H1 (cell line): ENCODE measurements around the gene TBCD. TPM values are rescaled to one million over a fixed set of nuclear protein-coding genes. Genes with fewer than 3 reads are reported as not detected.
A peak's percentile ranks its signal among the peaks of the same experiment; 100 is the strongest.

Experiments
- CTCF ChIA-PET: fragments of 300-600 bp; sonication (Branson Sonifier 250); formaldehyde crosslinking; loops from one replicate; lab custom pipeline; 2021; ENCODE audit not compliant: partially characterized antibody; lab: Charles Lee
- POLR2A ChIA-PET: fragments of 300-600 bp; sonication (Branson Sonifier 250); formaldehyde crosslinking; loops from one replicate; lab custom pipeline; 2021; ENCODE audit warnings: inconsistent platforms; ENCODE audit not compliant: partially characterized antibody; lab: Charles Lee
- DNase-seq, 2 experiments: peaks; one replicate each; pipeline versions ENCODE4 v3.0.0 to v3.0.0-alpha.2; 2010 to 2022; ENCODE audit warnings: low spot score in 2 of 2, low read depth in 1 of 2, mixed read lengths in 1 of 2
- FAIRE-seq: peaks from 2 replicates; lab custom pipeline; 2011; peaks lifted over from hg19 to GRCh38; lab: Jason Lieb, UNC
- H2AFZ ChIP-seq: 2 replicates; pipeline ENCODE4 v1.8.1; 2012; ENCODE audit warnings: low read length, inconsistent platforms
- H2AK5ac ChIP-seq: 2 replicates; pipeline ENCODE4 v1.6.1; 2013; ENCODE audit warnings: low read depth, low read length
- H2BK120ac ChIP-seq: replicated peaks from 2 replicates; pipeline ENCODE3; 2013; ENCODE audit warnings: low read depth, low read length, inconsistent platforms
- H2BK12ac ChIP-seq: 2 replicates; pipeline ENCODE4 v1.6.1; 2013; ENCODE audit warnings: low read depth, low read length
- H2BK15ac ChIP-seq: 2 replicates; pipeline ENCODE4 v1.6.1; 2013; ENCODE audit warnings: low read length
- H2BK20ac ChIP-seq: 2 replicates; pipeline ENCODE4 v1.6.1; 2013; ENCODE audit warnings: low read length
- H2BK5ac ChIP-seq: 2 replicates; pipeline ENCODE4 v1.6.1; 2013; ENCODE audit warnings: low read depth, low read length
- H3K14ac ChIP-seq: 2 replicates; pipeline ENCODE4 v1.6.1; 2013; ENCODE audit warnings: inconsistent platforms; ENCODE audit not compliant: insufficient read length
- H3K18ac ChIP-seq: 2 replicates; pipeline ENCODE4 v1.6.1; 2013; ENCODE audit warnings: low read length; ENCODE audit errors: extremely low read depth
- H3K23ac ChIP-seq: 2 replicates; pipeline ENCODE4 v1.6.1; 2013; ENCODE audit warnings: inconsistent platforms; ENCODE audit not compliant: insufficient read length
- H3K23me2 ChIP-seq: 2 replicates; pipeline ENCODE4 v1.6.1; 2013; ENCODE audit warnings: low read depth, low read length
- H3K27ac ChIP-seq: 2 replicates; pipeline ENCODE4 v1.6.1; 2011; ENCODE audit warnings: low read depth, low read length, inconsistent platforms
- H3K27me3 ChIP-seq, 4 experiments: replicated peaks in 1 of 4; 1 replicate in 1 of 4; 2 replicates in 3 of 4; pipeline versions ENCODE4 v1.6.1 to v1.8.1; 2011 to 2013; ENCODE audit warnings: low read length in 3 of 4, mild to moderate bottlenecking in 3 of 4, inconsistent platforms in 2 of 4, mixed read lengths in 2 of 4, moderate library complexity in 1 of 4; ENCODE audit not compliant: control insufficient read depth in 3 of 4, insufficient read depth in 3 of 4; ENCODE audit errors: extremely low read depth in 1 of 4
- H3K36me3 ChIP-seq, 4 experiments: 2 replicates each; pipeline versions ENCODE4 v1.6.1 to v1.8.1; 2011 to 2013; ENCODE audit warnings: mild to moderate bottlenecking in 4 of 4, low read length in 3 of 4, moderate library complexity in 2 of 4, control low read depth in 1 of 4, inconsistent platforms in 1 of 4; ENCODE audit not compliant: insufficient read depth in 4 of 4, control insufficient read depth in 2 of 4
- H3K4ac ChIP-seq: replicated peaks from 2 replicates; pipeline ENCODE3; 2013; ENCODE audit warnings: low read length, low read depth, mixed read lengths, inconsistent platforms; ENCODE audit not compliant: insufficient read length
- H3K4me1 ChIP-seq, 4 experiments: replicated peaks in 1 of 4; 1 replicate in 1 of 4; 2 replicates in 3 of 4; pipeline versions ENCODE4 v1.6.1 to v1.8.1; 2011 to 2013; ENCODE audit warnings: low read length in 3 of 4, inconsistent platforms in 2 of 4, mixed read lengths in 1 of 4; ENCODE audit not compliant: insufficient read depth in 4 of 4, control insufficient read depth in 3 of 4
- H3K4me2 ChIP-seq, 2 experiments: 2 replicates each; pipeline versions ENCODE4 v1.6.1 to v1.8.1; 2011 to 2013; ENCODE audit warnings: low read depth in 2 of 2, low read length in 2 of 2, control low read depth in 1 of 2, inconsistent platforms in 1 of 2, mild to moderate bottlenecking in 1 of 2; ENCODE audit not compliant: insufficient read depth in 1 of 2
- H3K4me3 ChIP-seq, 4 experiments: fragments of 200-600, 300-600 bp in 1 of 4; sonication (generic), shearing (Covaris generic), sonication (Bioruptor Twin) in 1 of 4; 2 replicates each; pipeline versions ENCODE4 v1.5.1 to v1.8.1; 2011 to 2016; ENCODE audit warnings: low read length in 4 of 4, low read depth in 3 of 4, control low read depth in 2 of 4, inconsistent platforms in 2 of 4, mild to moderate bottlenecking in 2 of 4, mixed read lengths in 1 of 4, moderate library complexity in 1 of 4; ENCODE audit not compliant: insufficient read depth in 2 of 4; ENCODE audit errors: extremely low read depth in 1 of 4
- H3K56ac ChIP-seq: replicated peaks from 2 replicates; pipeline ENCODE3; 2013; ENCODE audit warnings: low read depth, mild to moderate bottlenecking, mixed read lengths, low read length, inconsistent platforms; ENCODE audit not compliant: insufficient read length
- H3K79me1 ChIP-seq: 2 replicates; pipeline ENCODE4 v1.6.1; 2013; ENCODE audit warnings: low read depth, low read length, control low read depth
- H3K79me2 ChIP-seq, 2 experiments: 2 replicates each; pipeline versions ENCODE4 v1.6.1 to v1.8.1; 2012 to 2013; ENCODE audit warnings: low read length in 2 of 2, mild to moderate bottlenecking in 2 of 2, inconsistent platforms in 1 of 2; ENCODE audit not compliant: insufficient read depth in 2 of 2, control insufficient read depth in 1 of 2
- H3K9ac ChIP-seq, 4 experiments: replicated peaks in 1 of 4; 1 replicate in 1 of 4; 2 replicates in 3 of 4; pipeline versions ENCODE4 v1.6.1 to v1.8.1; 2011 to 2013; ENCODE audit warnings: low read depth in 3 of 4, low read length in 3 of 4, control low read depth in 2 of 4, mild to moderate bottlenecking in 2 of 4, moderate library complexity in 2 of 4, inconsistent platforms in 1 of 4; ENCODE audit errors: extremely low read depth in 1 of 4
- H3K9me3 ChIP-seq, 2 experiments: 2 replicates each; pipeline versions ENCODE4 v1.6.1 to v1.8.1; 2012 to 2013; ENCODE audit warnings: mild to moderate bottlenecking in 2 of 2, moderate library complexity in 2 of 2, control low read depth in 1 of 2, inconsistent platforms in 1 of 2, low read depth in 1 of 2, low read length in 1 of 2, mixed read lengths in 1 of 2; ENCODE audit not compliant: insufficient read depth in 2 of 2
- H4K20me1 ChIP-seq, 2 experiments: replicated peaks in 1 of 2; 2 replicates each; pipeline versions ENCODE3 to v1.8.1; 2011 to 2013; ENCODE audit warnings: inconsistent platforms in 2 of 2, low read length in 2 of 2, mild to moderate bottlenecking in 1 of 2; ENCODE audit not compliant: insufficient read depth in 2 of 2, control insufficient read depth in 1 of 2
- H4K5ac ChIP-seq: 2 replicates; pipeline ENCODE4 v1.6.1; 2013; ENCODE audit warnings: low read length, low read depth, mixed read lengths, inconsistent platforms; ENCODE audit not compliant: insufficient read length
- H4K8ac ChIP-seq: 2 replicates; pipeline ENCODE4 v1.8.0; 2013; ENCODE audit warnings: mild to moderate bottlenecking, moderate library complexity, low read length, inconsistent platforms; ENCODE audit not compliant: insufficient read depth; ENCODE audit errors: extremely low read depth
- H4K91ac ChIP-seq: replicated peaks from 2 replicates; pipeline ENCODE3; 2013; ENCODE audit warnings: low read length, mixed read lengths, inconsistent platforms; ENCODE audit not compliant: insufficient read length
- BACH1 ChIP-seq: IDR thresholded peaks from 2 replicates; pipeline ENCODE4 v1.6.1; 2012; ENCODE audit warnings: low read length, improper control_type of control experiment
- EGR1 ChIP-seq: IDR thresholded peaks from 2 replicates; pipeline ENCODE4 v1.6.1; 2011; ENCODE audit warnings: low read depth, low read length, borderline replicate concordance
- EZH2 ChIP-seq: fragments of 200-600 bp; sonication (generic); IDR thresholded peaks from 2 replicates; pipeline ENCODE4 v1.7.1; 2012; ENCODE audit warnings: low read depth, mild to moderate bottlenecking, moderate library complexity, low read length, inconsistent platforms; ENCODE audit not compliant: severe bottlenecking
- GABPA ChIP-seq: IDR thresholded peaks from 2 replicates; pipeline ENCODE4 v1.6.1; 2011; ENCODE audit warnings: mild to moderate bottlenecking, low read length, moderate library complexity, borderline replicate concordance; ENCODE audit not compliant: insufficient read depth
- GTF2F1 ChIP-seq: IDR thresholded peaks from 2 replicates; pipeline ENCODE4 v1.6.1; 2012; ENCODE audit warnings: low read depth, low read length, improper control_type of control experiment, borderline replicate concordance
- KDM1A ChIP-seq: fragments of 200-600, 300-600 bp; sonication (generic); IDR thresholded peaks from 2 replicates; pipeline ENCODE4 v1.7.1; 2016; ENCODE audit warnings: mild to moderate bottlenecking, low read length, borderline replicate concordance
- NRF1 ChIP-seq: IDR thresholded peaks from 2 replicates; pipeline ENCODE4 v1.6.1; 2011; ENCODE audit warnings: mild to moderate bottlenecking, low read depth, low read length, improper control_type of control experiment
- SUZ12 ChIP-seq: fragments of 200-600 bp; sonication (generic); IDR thresholded peaks from 2 replicates; pipeline ENCODE4 v1.6.1; 2012; ENCODE audit warnings: mild to moderate bottlenecking, inconsistent platforms, low read length, moderate library complexity, mixed read lengths
- USF2 ChIP-seq: IDR thresholded peaks from 2 replicates; pipeline ENCODE4 v1.6.1; 2011; ENCODE audit warnings: low read length, improper control_type of control experiment
- WGBS, 2 experiments: shearing (Covaris generic) in 1 of 2; methylation state at CpG; one replicate each; pipeline versions ENCODE4 v1.1.6 to v1.1.7; 2013 to 2015; ENCODE audit warnings: low lambda C conversion rate in 2 of 2, mixed read lengths in 2 of 2, inconsistent platforms in 1 of 2, low coverage in 1 of 2, missing lambda C conversion rate in 1 of 2; ENCODE audit not compliant: insufficient replicate concordance in 2 of 2, insufficient coverage in 1 of 2, insufficient read length in 1 of 2; ENCODE audit errors: extremely low coverage in 1 of 2, missing lambda C conversion rate in 1 of 2; 5-methylcytosine and 5-hydroxymethylcytosine counted together
- polyA plus RNA-seq, 7 experiments: library from polyadenylated mRNA; depleted of rRNA in 3 of 7; stranded (reverse) in 5 of 7; unstranded in 2 of 7; fragments of >200 nt in 5 of 7; fragments of 200-250 nt in 2 of 7; gene quantifications; 1 replicate in 5 of 7; 2 replicates in 1 of 7; 4 replicates in 1 of 7; pipeline versions ENCODE4 v1.2.1 to v1.2.3, GENCODE V29; 2011 to 2013; ENCODE audit warnings: missing spikeins in 2 of 7, mixed read lengths in 2 of 7
- total RNA-seq: library from RNA; stranded (reverse); fragmentation: NEBNext Ultra II Directional; extraction: Animal tissue kit (Norgen Biotek cat#: 25700); gene quantifications from 2 replicates; pipeline ENCODE4 v1.2.1, GENCODE V29; 2021

TBCD gene
- total and polyA plus RNA-seq, 2 of the 8 experiments (the other 6 are each of a cell fraction or from before 2014, with no cell fraction given): 118 to 162 TPM

GRCh38 chr17:82959242-82959930 lies 207.5 kb downstream of the TBCD start:
- H4K5ac ChIP-seq: no peak overlapping the region
- peaks cover 0 to 5% (median 2%) of the 10 kb centered on the region in 4 experiments; a peak in 3 of 8 replicates for H3K36me3 ChIP-seq
- FAIRE-seq: no peak
- no peak overlapping the region for H3K56ac ChIP-seq
- DNase-seq: no peak
- H3K4me2 ChIP-seq: no peak overlapping the region
- CTCF ChIA-PET: no interaction called here
- H2AK5ac ChIP-seq: no peak overlapping the region
- H3K27me3 ChIP-seq: no peaks in the 10 kb centered on the region
- H3K79me1 ChIP-seq: no peaks in the 10 kb centered on the region
- no peak overlapping the region for H4K8ac ChIP-seq
- H4K20me1 ChIP-seq: no peaks in the 10 kb centered on the region
- WGBS, 2 experiments: 91% methylated on average over 27 of the region's 28 CpGs; no CpG with 5 or more reads in 1 of the 2 experiments
- no peak overlapping the region for H2BK12ac ChIP-seq
- no peak overlapping the region for H2BK5ac ChIP-seq
- no peak overlapping the region for H3K27ac ChIP-seq
- peaks cover 4 to 42% of the 10 kb centered on the region in 2 experiments; a peak in 3 of 4 replicates for H3K9me3 ChIP-seq
- no peak overlapping the region for H2BK15ac ChIP-seq
- POLR2A ChIA-PET: no interaction called here
- H3K4ac ChIP-seq: no peak overlapping the region
- no peak overlapping the region for H2AFZ ChIP-seq
- no peak overlapping the region for H2BK20ac ChIP-seq
- H3K23me2 ChIP-seq: peaks cover 4% of the 10 kb centered on the region; the same call in 1 of the 2 replicates
- no peak overlapping the region for H3K9ac ChIP-seq
- H2BK120ac ChIP-seq: no peak overlapping the region
- peaks cover 0 to 3% (median 0%) of the 10 kb centered on the region in 4 experiments; a peak in 1 of 7 replicates for H3K4me1 ChIP-seq
- no peak overlapping the region for H4K91ac ChIP-seq
- H3K23ac ChIP-seq: peak overlapping the region; percentile 27
- TF ChIP-seq SUZ12 (no peak), KDM1A (no peak), EZH2 (no peak), USF2 (no peak), GABPA (no peak), EGR1 (no peak), NRF1 (no peak), GTF2F1 (no peak), BACH1 (no peak)
- no peak overlapping the region for H3K4me3 ChIP-seq
- no peaks in the 10 kb centered on the region for H3K79me2 ChIP-seq
- peak overlapping the region; percentile 93 for H3K14ac ChIP-seq
- no peak overlapping the region for H3K18ac ChIP-seq
